CD4-positive, alpha-beta T cell treated with Interleukin-2 at 100 ng/mL for 4 hours (primary cell): Measurements from ENCODE around the gene NPY4R.
"Not testable (repeated sequence)": the region's sequence is repeated elsewhere in the genome, so short reads cannot be mapped to it uniquely, and the experiment has no call there.

ENCODE experiments used
- DNase-seq: peaks from one replicate; pipeline ENCODE4 v3.0.0-alpha.2; 2020; ENCODE audit warnings: low spot score

Gene NPY4R, protein sequence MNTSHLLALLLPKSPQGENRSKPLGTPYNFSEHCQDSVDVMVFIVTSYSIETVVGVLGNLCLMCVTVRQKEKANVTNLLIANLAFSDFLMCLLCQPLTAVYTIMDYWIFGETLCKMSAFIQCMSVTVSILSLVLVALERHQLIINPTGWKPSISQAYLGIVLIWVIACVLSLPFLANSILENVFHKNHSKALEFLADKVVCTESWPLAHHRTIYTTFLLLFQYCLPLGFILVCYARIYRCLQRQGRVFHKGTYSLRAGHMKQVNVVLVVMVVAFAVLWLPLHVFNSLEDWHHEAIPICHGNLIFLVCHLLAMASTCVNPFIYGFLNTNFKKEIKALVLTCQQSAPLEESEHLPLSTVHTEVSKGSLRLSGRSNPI

DNA sequence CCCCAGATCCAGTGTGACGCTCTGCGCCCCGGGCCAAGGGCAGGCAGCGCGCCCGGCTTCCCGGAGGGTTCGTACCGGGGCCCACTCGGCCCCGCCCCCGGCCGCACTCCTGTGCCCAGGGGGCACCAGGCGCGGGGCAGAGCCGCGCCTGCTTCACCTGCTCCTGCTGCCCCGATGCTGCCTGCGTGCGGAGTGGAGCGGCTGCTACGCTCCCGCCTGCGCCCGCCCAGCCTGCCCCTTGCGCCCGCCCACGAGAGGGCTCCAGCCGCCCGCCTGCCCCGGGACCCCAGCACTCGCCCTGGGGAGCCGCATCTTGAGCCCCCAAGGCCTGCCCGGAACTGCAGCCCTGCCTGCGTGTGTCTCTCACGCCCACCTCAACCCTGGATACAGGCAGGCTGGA, at the start of gene NPY4R:
Gene NPY4R, minus strand, starts transcription at position 194 of the 400 bp plus-strand sequence. CDS start 3,323 bp downstream, outside the sequence.
- DNase-seq = not testable (repeated sequence)

GRCh38 chr10:46515366-46515765, 49.6 kb upstream of the NPY4R start:
- no peak for DNase-seq

GRCh38 chr10:46514899-46515298, 49.1 kb upstream of the NPY4R start:
- DNase-seq = no peak

DNA sequence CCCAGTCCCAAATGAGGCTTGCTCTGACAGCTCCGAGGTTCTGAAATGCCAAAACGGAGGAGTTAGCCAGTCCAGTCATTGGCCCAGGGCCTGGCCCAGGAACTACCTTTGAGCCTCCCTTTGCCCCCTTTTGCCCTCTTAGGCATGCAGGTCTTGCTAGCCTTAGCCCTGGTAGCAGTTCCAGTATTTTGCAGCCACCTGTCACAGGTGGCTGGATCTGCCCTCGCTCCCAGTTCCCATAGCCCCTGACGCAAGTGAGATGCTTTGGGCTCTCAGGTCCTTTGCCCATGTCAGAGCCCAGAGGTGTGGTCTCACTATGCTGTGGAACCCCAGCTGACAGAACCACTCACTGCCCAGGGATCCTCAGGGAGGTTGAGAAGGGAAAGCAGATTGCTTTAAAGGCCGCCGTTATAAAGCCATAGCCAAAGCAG, 48.7 kb upstream of the NPY4R start:
- DNase-seq = no peak

GRCh38 chr10:46513333-46513732, 47.6 kb upstream of the NPY4R start:
- not testable (repeated sequence) for DNase-seq

- not testable (repeated sequence) for DNase-seq
Observed at GRCh38 chr10:46512725-46513124, 47.0 kb upstream of the NPY4R start.

DNA sequence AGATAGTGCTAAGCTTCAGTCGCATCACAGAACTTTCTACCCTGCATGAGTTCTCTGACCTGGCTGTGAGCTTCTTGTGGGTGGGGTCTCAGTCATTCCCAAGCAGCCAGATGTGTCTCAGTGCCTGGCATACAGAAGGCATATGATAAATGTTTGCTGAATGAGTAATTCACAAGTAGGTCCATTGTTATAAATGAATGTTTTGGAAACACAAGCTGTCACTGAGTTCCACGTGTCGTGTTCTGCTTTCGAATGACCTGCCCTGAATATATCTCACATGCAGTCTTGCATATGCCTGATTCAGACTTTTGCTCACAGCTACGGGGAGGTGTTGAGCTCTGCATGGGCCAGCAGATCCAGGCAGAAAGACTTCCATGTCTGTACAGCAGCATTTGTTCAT, 46.2 kb upstream of the NPY4R start:
- not testable (repeated sequence) for DNase-seq

DNA sequence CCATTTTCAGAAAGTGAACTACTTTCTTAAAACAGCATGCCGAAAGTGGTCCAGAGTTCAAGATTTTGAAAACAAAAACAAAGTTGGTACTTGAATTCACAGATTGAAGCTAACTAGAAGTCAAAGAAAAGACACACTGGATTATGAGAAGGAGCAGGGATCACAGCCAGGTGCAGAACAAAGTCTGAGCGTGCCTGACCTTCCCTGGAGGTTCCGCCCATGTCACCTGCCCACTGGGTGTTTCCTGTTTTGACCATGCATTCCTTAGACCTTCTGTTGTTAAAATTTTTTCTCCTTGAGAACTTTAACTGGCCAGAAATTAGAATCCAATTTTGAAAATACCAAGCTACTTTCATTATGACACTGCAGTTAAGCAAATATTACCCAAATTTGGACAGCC, 34.2 kb upstream of the NPY4R start:
- not testable (repeated sequence) for DNase-seq

GRCh38 chr10:46498985-46499703, 33.4 kb upstream of the NPY4R start:
- DNase-seq = not testable (repeated sequence)

GRCh38 chr10:46497878-46498277, 32.1 kb upstream of the NPY4R start:
- not testable (repeated sequence) for DNase-seq

- not testable (repeated sequence) for DNase-seq
Observed at GRCh38 chr10:46497401-46497800, 31.6 kb upstream of the NPY4R start.

DNA sequence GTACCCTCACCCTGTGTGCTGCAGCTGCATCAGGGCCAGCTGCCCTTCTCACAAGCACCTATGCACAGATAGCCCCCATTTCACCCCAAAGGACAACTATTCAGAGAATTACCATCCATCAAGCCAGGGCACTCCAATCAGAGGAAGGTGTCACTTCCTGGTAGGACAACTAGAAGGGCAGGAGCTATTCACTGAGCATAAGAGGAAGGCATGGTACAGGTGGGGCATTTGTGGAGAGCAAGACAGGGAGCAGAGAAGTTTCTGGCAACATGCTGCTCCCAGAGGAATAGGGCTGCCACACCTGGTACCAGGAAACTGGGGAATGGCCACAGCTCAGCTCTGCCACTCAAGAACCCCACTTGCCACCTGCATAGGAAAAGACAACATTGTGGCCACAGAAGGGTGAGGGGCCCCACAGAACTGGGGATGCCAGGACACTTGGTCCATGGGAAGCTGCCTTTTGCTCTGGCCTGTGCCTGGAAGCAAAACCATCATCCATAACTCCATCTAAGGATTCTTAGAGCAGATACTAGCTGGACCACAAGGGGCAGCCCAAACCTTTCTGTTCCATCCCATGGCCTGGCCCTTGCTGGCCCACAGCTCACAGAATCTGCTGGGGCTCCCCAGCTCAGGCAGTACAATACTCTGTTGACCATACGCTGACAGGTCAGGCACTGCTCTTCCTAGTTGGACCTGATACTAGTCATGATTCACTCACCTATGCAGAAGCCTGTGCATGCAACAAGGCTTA, 25.8 kb upstream of the NPY4R start:
- not testable (repeated sequence) for DNase-seq

DNA sequence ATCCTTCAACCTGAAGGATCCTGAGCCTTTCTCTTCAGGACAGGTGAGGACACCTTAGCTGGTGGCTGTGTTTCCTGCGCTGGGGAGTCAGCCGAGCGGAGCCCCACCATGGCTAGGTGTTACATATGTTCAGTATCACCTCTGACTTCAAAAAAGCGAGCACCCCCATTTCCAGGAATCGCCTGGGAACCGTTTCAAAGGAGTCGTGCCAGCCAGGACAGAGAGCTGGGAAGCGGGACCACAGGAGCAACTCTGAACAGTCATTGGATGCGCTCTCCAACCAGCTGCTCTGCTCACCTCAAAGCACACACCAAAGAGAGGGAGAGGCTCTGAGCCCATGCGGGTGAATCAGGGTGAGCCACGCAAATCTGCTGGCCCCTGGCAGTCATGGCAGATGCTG, 24.5 kb upstream of the NPY4R start:
- not testable (repeated sequence) for DNase-seq

DNA sequence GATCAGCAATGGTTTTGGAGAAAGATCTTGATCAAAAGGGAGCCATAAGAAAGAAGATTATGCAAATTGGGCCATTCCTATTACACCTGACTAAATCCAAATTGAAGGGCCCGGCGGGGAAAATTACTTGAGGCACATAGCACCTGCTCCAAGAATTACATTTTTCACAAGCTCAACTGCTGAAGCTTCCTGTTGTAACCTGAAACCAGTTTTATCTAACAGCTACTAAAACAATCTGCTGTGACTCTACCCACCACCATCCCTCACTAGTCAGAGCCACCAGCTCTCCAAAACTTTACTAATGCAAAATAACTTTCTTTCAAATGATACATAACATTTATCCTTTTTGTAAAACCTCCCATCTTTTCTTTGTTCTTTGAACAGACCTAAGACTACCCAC, 20.7 kb upstream of the NPY4R start:
- DNase-seq = not testable (repeated sequence)

GRCh38 chr10:46474746-46475320, 9.1 kb upstream of the NPY4R start:
- DNase-seq = not testable (repeated sequence)

- DNase-seq = not testable (repeated sequence)
Observed at GRCh38 chr10:46473758-46474157, 8.0 kb upstream of the NPY4R start.

DNA sequence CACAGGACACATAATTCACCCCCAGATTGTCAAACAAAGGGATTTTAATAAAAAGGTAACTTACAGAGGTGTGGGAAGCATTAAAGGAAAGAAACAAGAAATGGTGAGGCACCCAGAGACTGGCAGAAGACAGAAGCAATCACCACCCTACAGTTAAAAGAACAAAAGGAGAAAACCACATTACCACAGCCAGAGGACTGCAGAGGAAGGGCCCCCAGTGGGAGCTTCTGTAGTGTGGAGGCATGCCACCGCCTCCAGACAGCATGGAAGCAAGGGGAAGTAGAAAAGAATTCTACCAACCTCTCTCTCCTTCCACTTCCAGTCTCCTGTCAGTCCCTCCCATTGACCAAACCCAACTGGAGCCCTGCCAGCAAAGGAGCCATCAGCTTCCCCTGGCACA, 4.4 kb upstream of the NPY4R start:
- DNase-seq = not testable (repeated sequence)

GRCh38 chr10:46468119-46468809, 2.5 kb upstream of the NPY4R start:
- DNase-seq = not testable (repeated sequence)

- DNase-seq = not testable (repeated sequence)
Observed at GRCh38 chr10:46463608-46464007, 2.1 kb downstream of the NPY4R start.

DNA sequence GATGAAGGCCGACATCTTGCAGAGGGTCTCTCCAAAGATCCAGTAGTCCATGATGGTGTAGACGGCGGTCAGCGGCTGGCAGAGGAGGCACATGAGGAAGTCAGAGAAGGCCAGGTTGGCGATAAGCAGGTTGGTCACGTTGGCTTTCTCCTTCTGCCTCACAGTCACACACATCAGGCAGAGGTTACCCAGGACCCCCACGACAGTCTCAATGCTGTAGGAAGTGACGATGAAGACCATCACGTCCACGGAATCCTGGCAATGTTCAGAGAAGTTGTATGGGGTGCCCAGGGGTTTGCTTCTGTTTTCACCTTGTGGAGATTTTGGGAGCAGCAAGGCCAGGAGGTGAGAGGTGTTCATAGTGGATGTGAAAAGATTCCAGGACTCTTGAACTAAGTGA, 3.5 kb downstream of the NPY4R start:
- not testable (repeated sequence) for DNase-seq

- DNase-seq = not testable (repeated sequence)
Observed at GRCh38 chr10:46459579-46459978, 6.2 kb downstream of the NPY4R start.
